Endodermal cell (in vitro differentiated cells): ENCODE measurements around the gene SCNM1. TPM values are rescaled to one million over a fixed set of nuclear protein-coding genes. Genes with fewer than 3 reads are reported as not detected.
A peak's percentile ranks its signal among the peaks of the same experiment; 100 is the strongest.

ENCODE experiments used
- DNase-seq: peaks from one replicate; pipeline ENCODE4 v3.0.0-alpha.2; 2017
- H3K27ac ChIP-seq: 2 replicates; pipeline ENCODE4 v1.5.1; 2013; ENCODE audit warnings: mild to moderate bottlenecking, low read depth, low read length, moderate library complexity
- H3K27me3 ChIP-seq: 2 replicates; pipeline ENCODE4 v1.6.1; 2013; ENCODE audit warnings: mild to moderate bottlenecking, low read length, moderate library complexity; ENCODE audit not compliant: insufficient read depth, control insufficient read depth, poor library complexity, severe bottlenecking
- H3K36me3 ChIP-seq: 2 replicates; pipeline ENCODE4 v1.7.0; 2013; ENCODE audit warnings: mild to moderate bottlenecking, low read length, moderate library complexity; ENCODE audit not compliant: control insufficient read depth, insufficient read depth
- H3K4me1 ChIP-seq: one replicate; pipeline ENCODE4 v1.7.0; 2013; ENCODE audit warnings: low read length; ENCODE audit not compliant: control insufficient read depth, insufficient read depth
- H3K4me3 ChIP-seq: 2 replicates; pipeline ENCODE4 v1.5.1; 2013; ENCODE audit warnings: mild to moderate bottlenecking, low read length, moderate library complexity
- H3K9ac ChIP-seq: 2 replicates; pipeline ENCODE4 v1.6.1; 2013; ENCODE audit warnings: mild to moderate bottlenecking, low read length, moderate library complexity; ENCODE audit not compliant: poor library complexity, severe bottlenecking; ENCODE audit errors: extremely low read depth
- H3K9me3 ChIP-seq: 2 replicates; pipeline ENCODE4 v1.6.1; 2013; ENCODE audit warnings: mild to moderate bottlenecking, low read length, moderate library complexity; ENCODE audit not compliant: control insufficient read depth
- H3K27ac Mint-ChIP-seq: 2 replicates; pipeline ENCODE4 v1.8.0; 2020; ENCODE audit warnings: mixed read lengths
- H3K27me3 Mint-ChIP-seq: 2 replicates; pipeline ENCODE4 v1.8.0; 2021; ENCODE audit warnings: mild to moderate bottlenecking, mixed read lengths; ENCODE audit not compliant: insufficient read depth
- H3K36me3 Mint-ChIP-seq: 2 replicates; pipeline ENCODE4 v1.8.0; 2020; ENCODE audit warnings: low read depth, mixed read lengths
- H3K4me1 Mint-ChIP-seq: 2 replicates; pipeline ENCODE4 v1.8.0; 2020; ENCODE audit warnings: mixed read lengths
- H3K4me3 Mint-ChIP-seq: 2 replicates; pipeline ENCODE4 v1.8.0; 2020; ENCODE audit warnings: mild to moderate bottlenecking, moderate library complexity, mixed read lengths
- H3K9me3 Mint-ChIP-seq: 2 replicates; pipeline ENCODE4 v1.8.0; 2020; ENCODE audit warnings: mild to moderate bottlenecking, mixed read lengths
- CTCF ChIP-seq: fragments of 200-600 bp; sonication (generic); conservative IDR thresholded peaks from 2 replicates; pipeline ENCODE4 v1.5.0; 2021; ENCODE audit warnings: antibody characterized with exemption, mild to moderate bottlenecking
- WGBS, 2 experiments: methylation state at CpG; one replicate each; pipeline versions ENCODE4 v1.1.5 to v1.1.7; 2013; ENCODE audit warnings: missing lambda C conversion rate in 2 of 2, mixed read lengths in 1 of 2; ENCODE audit not compliant: insufficient coverage in 1 of 2, insufficient read length in 1 of 2; 5-methylcytosine and 5-hydroxymethylcytosine counted together
- total RNA-seq, 2 donors: library from RNA; stranded (reverse); fragmentation: NEBNext Ultra II Directional in 1 of 2; extraction: Animal tissue kit (Norgen Biotek cat#: 25700) in 1 of 2; gene quantifications; 2 replicates in 1 of 2; 3 replicates in 1 of 2; pipeline ENCODE4 v1.2.1, GENCODE V29; 2021

The SCNM1 gene
- total RNA-seq, 2 donors from 2014 or later, result 41.1 to 44.8 TPM

- Histone ChIP-seq H3K27me3 (no peaks in the 10 kb centered on the region), H3K4me3 (no peak overlapping the region), H3K36me3 (peaks cover 23% of the 10 kb centered on the region), H3K9ac (no peak overlapping the region), H3K27ac (no peak overlapping the region), H3K4me1 (no peaks in the 10 kb centered on the region), H3K9me3 (no peaks in the 10 kb centered on the region)
- Mint-ChIP-seq H3K27me3 (peaks cover 20% of the 10 kb centered on the region), H3K36me3 (peaks cover 32% of the 10 kb centered on the region), H3K27ac (peak overlapping the region; percentile 75), H3K4me1 (no peaks in the 10 kb centered on the region), H3K4me3 (peak overlapping the region; percentile 60), H3K9me3 (no peaks in the 10 kb centered on the region)
- TF ChIP-seq CTCF, result no peak
- 82 to 86% methylated on average over 49 to 74 of the region's 74 CpGs for WGBS, 2 experiments
- DNase-seq, result no peak
Measured at GRCh38 chr1:151132335-151133017, 33.5 kb upstream of the SCNM1 start.

- H3K27me3 ChIP-seq, result no peaks in the 10 kb centered on the region
- H3K4me1 ChIP-seq, result no peaks in the 10 kb centered on the region
- Mint-ChIP-seq H3K27me3 (peaks cover 20% of the 10 kb centered on the region), H3K27ac (no peak overlapping the region), H3K4me1 (no peaks in the 10 kb centered on the region), H3K36me3 (peaks cover 35% of the 10 kb centered on the region), H3K9me3 (no peaks in the 10 kb centered on the region), H3K4me3 (no peak overlapping the region)
- peak; percentile 31 for TF ChIP-seq CTCF
- H3K9ac ChIP-seq, result no peak overlapping the region
- no peak overlapping the region for H3K27ac ChIP-seq
- peaks cover 28% of the 10 kb centered on the region for H3K36me3 ChIP-seq
- H3K4me3 ChIP-seq, result no peak overlapping the region
- no peaks in the 10 kb centered on the region for H3K9me3 ChIP-seq
- 87 to 88% methylated on average over 20 to 65 of the region's 65 CpGs for WGBS, 2 experiments
- DNase-seq, result peak; percentile 82
Measured at GRCh38 chr1:151133018-151133806, 32.7 kb upstream of the SCNM1 start.

GRCh38 chr1:151134396-151134795, 31.5 kb upstream of the SCNM1 start:
- Mint-ChIP-seq H3K9me3 (no peaks in the 10 kb centered on the region), H3K27ac (no peak overlapping the region), H3K27me3 (peaks cover 20% of the 10 kb centered on the region), H3K4me3 (no peak overlapping the region), H3K36me3 (peaks cover 43% of the 10 kb centered on the region), H3K4me1 (no peaks in the 10 kb centered on the region)
- H3K4me1 ChIP-seq, result no peaks in the 10 kb centered on the region
- DNase-seq, result no peak
- peaks cover 31% of the 10 kb centered on the region for H3K36me3 ChIP-seq
- H3K27ac ChIP-seq, result no peak overlapping the region
- H3K9me3 ChIP-seq, result no peaks in the 10 kb centered on the region
- WGBS, 2 experiments, result 87 to 100% methylated on average over 1 to 3 of the region's 3 CpGs
- no peak overlapping the region for H3K4me3 ChIP-seq
- H3K9ac ChIP-seq, result no peak overlapping the region
- no peak for TF ChIP-seq CTCF
- H3K27me3 ChIP-seq, result no peaks in the 10 kb centered on the region
